ES-I3 (cell line): Measurements from ENCODE around the gene ACSF3.

Source experiments
- H3K36me3 ChIP-seq: 2 replicates; pipeline ENCODE4 v1.6.1; 2013; ENCODE audit warnings: mild to moderate bottlenecking, low read length, control low read depth, moderate library complexity; ENCODE audit not compliant: insufficient read depth
- H3K4me1 ChIP-seq: 2 replicates; pipeline ENCODE4 v1.6.1; 2013; ENCODE audit warnings: mild to moderate bottlenecking, control low read depth, low read length; ENCODE audit not compliant: insufficient read depth
- H3K9ac ChIP-seq: 2 replicates; pipeline ENCODE4 v1.6.1; 2013; ENCODE audit warnings: low read depth, mild to moderate bottlenecking, low read length, moderate library complexity
- H3K9me3 ChIP-seq: 2 replicates; pipeline ENCODE4 v1.6.1; 2013; ENCODE audit warnings: mild to moderate bottlenecking, low read length, moderate library complexity; ENCODE audit not compliant: control insufficient read depth, insufficient read depth

ACSF3 gene

GRCh38 chr16:89052191-89052889 lies 41.3 kb upstream of the ACSF3 start:
- H3K36me3 ChIP-seq, result no peaks in the 10 kb centered on the region
- no peak overlapping the region for H3K9ac ChIP-seq
- no peaks in the 10 kb centered on the region; the same call in 1 of the 2 replicates for H3K4me1 ChIP-seq
- no peaks in the 10 kb centered on the region for H3K9me3 ChIP-seq

DNA sequence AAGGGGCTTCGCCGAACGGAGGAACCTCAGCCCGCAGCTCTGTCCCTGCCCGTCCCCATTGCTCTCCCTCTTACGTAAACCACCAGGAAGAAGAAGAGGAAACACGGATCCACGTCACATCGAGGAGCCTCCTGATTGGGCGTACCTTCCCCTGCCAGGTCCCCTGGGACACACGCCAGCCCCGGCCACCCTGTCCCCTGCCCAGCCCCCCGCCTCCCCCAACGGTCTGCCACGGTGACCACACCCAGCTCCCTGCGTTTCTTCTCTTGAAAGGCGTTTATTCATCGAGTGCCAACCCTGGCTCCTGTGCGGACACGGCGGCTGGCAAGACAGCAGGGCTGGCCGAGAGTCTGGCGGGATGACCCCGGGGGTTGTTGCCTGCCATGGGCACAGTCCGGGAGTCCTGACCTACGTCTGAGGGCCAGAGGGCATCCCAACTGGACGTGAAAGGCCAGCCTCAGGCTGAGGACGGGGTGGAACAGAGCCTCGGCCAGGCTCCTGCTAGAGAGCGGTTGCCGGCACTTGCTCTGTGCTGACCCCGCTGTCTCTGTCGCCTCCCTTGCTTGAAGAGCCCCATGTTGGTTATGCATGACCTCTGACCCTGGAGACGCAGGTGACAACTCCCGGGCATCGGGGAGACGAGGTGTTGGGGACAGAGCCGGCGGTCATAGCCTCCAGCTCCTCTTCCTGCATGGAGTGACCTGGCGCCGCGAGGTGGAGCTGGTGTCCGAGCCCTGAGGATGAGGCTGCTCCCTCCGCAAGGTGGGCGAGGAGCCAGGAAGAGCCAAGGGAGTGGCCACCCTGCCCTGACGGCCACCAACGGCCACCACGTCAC lies 40.5 kb upstream of the ACSF3 start:
- Histone ChIP-seq H3K9ac (no peak overlapping the region), H3K9me3 (no peaks in the 10 kb centered on the region), H3K4me1 (no peaks in the 10 kb centered on the region; the same call in 1 of the 2 replicates), H3K36me3 (no peaks in the 10 kb centered on the region)

DNA sequence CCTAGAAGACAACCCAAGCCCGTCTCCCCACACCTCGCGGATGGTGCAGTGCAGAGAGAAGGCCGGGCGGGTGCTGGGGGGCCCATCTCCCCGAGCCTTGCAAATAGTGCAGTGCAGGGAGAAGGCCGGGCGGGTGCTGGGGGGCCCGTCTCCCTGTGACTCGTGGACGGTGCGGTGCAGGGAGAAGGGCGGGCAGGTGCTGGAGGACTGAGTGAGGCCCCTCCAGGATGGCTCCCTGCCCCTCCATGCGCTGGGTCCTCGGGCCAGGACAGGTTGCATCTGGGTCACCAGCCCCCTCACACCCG lies 40.0 kb upstream of the ACSF3 start:
- H3K36me3 ChIP-seq, result no peaks in the 10 kb centered on the region
- no peak overlapping the region for H3K9ac ChIP-seq
- no peaks in the 10 kb centered on the region for H3K4me1 ChIP-seq
- no peaks in the 10 kb centered on the region for H3K9me3 ChIP-seq

DNA sequence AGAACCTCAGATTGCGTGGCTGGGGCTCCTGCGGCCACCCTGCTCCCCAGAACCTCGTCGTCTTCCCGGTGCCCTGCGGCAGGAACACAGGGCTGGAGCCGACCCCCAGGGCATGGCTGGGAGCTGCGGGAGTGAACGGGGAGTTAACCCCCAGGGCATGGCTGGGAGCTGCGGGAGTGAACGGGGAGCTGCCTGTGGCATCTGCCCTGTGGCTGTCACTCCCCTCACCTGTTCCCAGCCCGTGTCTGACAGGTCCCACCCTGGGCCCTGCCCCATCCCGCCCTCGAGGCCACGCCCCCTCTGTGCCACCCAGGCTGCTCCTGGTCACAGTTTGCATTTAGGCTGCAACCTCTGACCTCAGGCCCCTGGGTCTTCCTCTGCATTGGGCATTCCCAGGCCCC lies 39.4 kb upstream of the ACSF3 start:
- H3K36me3 ChIP-seq, result no peaks in the 10 kb centered on the region
- no peaks in the 10 kb centered on the region for H3K4me1 ChIP-seq
- H3K9ac ChIP-seq, result no peak overlapping the region
- no peaks in the 10 kb centered on the region for H3K9me3 ChIP-seq

DNA sequence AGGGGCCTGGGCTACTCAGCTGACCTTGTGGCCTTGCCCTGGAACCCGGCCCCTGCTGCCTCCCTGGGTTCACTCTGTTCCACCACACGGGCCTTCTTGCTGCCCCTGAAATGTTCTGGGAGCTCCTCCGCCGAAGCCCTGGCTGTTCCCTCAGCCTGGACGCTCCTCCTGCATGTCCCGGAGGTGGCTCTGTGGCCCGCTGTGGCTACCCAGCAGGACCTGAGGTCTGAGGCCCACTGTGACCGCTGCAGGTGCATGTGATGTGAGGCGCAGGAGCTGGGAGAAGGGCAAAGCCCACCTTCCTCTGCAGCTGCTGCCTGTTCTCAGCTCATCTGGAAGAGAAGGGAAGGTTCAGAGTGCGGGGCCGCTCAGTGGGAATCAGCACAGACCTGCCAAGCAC lies 38.9 kb upstream of the ACSF3 start:
- H3K9ac ChIP-seq, result no peak overlapping the region
- H3K36me3 ChIP-seq, result no peaks in the 10 kb centered on the region
- no peaks in the 10 kb centered on the region for H3K4me1 ChIP-seq

GRCh38 chr16:89055313-89055712 lies 38.3 kb upstream of the ACSF3 start:
- Histone ChIP-seq H3K9ac (no peak overlapping the region), H3K36me3 (no peaks in the 10 kb centered on the region), H3K9me3 (no peaks in the 10 kb centered on the region), H3K4me1 (no peaks in the 10 kb centered on the region)

More for the DNA sequence above, 38.9 kb upstream of the ACSF3 start:
- H3K9me3 ChIP-seq, result no peaks in the 10 kb centered on the region

DNA sequence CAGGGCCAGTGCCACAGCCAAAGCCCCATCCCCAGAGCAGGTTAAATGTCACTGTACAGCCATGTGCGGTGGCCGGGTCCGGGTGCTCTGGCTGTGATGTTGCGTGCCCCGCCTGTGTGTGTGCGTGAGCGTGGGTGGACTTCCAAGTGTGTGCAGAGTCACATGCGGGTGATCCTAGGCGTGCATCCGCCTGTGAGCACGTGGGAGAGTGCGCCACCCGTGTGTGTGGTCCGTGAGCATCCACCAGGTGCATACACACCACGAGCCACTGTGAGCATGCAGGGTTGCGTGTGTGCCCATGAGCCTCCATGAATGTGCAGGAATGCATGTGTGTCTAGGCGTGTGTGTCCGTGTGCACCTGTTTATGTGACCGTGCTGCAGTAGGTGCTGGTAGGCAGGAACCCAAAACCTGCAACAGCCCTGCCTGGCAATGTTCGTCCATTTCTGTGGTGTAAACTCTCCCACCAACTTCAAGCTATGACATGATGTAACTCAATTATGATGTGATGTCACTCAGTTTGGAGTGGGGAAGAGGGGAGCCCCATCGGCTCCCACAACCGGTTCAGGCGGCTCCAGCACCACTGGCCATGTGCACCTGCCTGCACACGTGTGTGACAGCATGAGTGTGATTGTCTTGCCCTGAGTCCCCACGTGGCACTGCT lies 37.6 kb upstream of the ACSF3 start:
- no peaks in the 10 kb centered on the region for H3K36me3 ChIP-seq

DNA sequence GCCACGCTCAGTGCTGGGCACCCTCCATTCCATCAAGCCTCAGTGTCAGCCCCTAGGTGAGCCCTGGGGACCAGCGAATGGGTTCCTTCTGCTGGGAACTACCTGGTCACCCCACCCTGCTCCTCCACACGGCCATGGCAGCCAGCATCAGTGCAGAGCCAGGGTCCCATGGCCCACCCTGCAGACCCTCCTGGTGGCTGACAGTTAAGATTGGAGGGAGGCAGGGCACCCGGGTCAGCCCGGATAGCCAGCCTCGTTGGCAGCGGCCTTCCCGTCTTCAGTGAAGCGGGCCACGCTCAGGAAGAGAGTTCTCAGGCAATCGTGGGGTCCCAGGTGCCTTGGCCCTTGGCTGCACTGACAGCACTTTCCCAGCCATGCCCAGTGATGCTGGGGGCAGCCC lies 37.1 kb upstream of the ACSF3 start:
- no peak overlapping the region for H3K9ac ChIP-seq
- no peaks in the 10 kb centered on the region for H3K9me3 ChIP-seq
- no peaks in the 10 kb centered on the region for H3K36me3 ChIP-seq
- H3K4me1 ChIP-seq, result no peaks in the 10 kb centered on the region

More for the DNA sequence above, 37.6 kb upstream of the ACSF3 start:
- H3K4me1 ChIP-seq, result no peaks in the 10 kb centered on the region
- H3K9ac ChIP-seq, result no peak overlapping the region
- H3K9me3 ChIP-seq, result no peaks in the 10 kb centered on the region

DNA sequence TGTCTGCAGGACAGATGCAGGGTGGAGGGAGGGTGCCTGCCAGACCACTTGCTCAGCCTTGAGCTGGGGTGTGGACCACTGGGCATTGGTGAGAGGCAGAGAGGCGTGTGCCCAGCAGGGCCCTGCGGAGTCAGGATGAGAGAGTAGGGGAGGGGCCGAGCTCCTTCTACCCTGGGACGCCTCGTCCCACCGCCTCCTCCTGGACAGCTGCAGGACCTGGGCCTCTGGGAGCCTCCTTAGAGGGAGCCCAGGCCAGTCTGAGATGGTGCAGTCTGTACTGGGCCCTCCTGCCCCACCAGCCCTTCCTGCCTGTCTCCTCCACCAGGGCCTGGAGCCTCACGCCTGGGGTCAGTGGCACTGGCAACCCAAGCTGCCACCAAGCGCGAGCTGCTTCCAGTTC lies 35.9 kb upstream of the ACSF3 start:
- Histone ChIP-seq H3K36me3 (no peaks in the 10 kb centered on the region), H3K9me3 (no peaks in the 10 kb centered on the region), H3K9ac (no peak overlapping the region), H3K4me1 (no peaks in the 10 kb centered on the region)

- Histone ChIP-seq H3K36me3 (no peaks in the 10 kb centered on the region), H3K4me1 (no peaks in the 10 kb centered on the region), H3K9me3 (no peaks in the 10 kb centered on the region), H3K9ac (no peak overlapping the region)
Measured at GRCh38 chr16:89058812-89059211, 34.8 kb upstream of the ACSF3 start.

- Histone ChIP-seq H3K36me3 (no peaks in the 10 kb centered on the region), H3K9me3 (no peaks in the 10 kb centered on the region), H3K9ac (no peak overlapping the region), H3K4me1 (no peaks in the 10 kb centered on the region)
Measured at GRCh38 chr16:89060207-89060794, 33.4 kb upstream of the ACSF3 start.

DNA sequence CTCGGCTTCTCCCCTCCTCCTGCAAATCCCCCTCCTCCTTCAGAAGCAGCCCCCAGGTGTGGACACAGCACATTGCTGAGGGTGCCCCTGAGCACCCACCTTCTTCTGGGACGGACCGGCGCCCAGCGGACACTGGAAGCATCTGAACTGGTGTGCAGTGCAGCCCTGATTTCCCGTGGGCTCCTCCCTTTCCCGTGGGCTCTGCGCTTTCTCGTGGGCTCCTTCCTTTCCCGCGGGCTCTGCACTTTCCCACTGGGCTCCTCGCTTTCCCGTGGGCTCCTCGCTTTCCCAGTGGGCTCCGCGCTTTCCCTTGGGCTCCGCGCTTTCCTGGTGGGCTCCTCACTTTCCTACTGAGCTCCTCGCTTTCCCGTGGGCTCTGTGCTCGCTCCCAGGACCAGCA lies 32.6 kb upstream of the ACSF3 start:
- Histone ChIP-seq H3K36me3 (no peaks in the 10 kb centered on the region), H3K9ac (no peak overlapping the region), H3K9me3 (no peaks in the 10 kb centered on the region), H3K4me1 (no peaks in the 10 kb centered on the region)

DNA sequence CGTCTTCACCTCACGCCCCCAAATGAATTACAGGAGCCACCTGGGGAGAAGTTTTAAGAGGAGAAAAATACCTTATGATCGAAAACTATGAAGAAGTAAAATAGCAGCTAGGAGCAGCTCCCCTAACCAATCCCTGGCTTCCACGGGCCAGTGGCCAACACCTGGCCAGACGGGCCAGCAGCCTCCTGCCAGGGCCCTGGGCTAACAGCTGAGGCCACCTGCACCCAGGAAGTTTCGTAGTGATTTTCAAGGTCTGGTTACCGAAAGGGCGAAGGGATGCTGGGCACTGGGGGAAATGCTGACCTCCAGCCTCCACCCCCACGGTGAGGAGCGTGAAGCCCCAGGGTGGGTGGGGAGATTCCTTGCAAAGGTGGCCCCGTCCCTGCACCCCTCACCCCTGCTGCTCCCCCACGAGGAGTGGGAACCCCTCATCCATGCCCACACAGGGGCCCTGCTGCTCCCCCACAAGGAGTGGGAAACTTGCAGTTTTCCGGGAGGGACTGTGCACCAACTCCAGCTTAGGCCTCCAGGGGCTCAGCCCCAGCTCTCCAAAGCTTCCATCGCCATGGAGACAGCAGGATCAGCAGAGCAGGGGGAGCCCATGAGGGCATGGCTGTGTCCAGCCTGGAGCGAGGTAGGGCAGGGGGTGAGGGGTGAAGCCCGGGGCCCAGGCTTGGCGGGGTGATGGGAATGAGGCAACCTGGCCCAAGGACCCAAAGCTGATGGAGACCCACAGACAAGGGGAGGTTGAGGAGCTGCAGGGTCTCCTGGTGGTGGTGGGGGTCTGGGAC lies 31.9 kb upstream of the ACSF3 start:
- no peak overlapping the region for H3K9ac ChIP-seq
- no peaks in the 10 kb centered on the region for H3K36me3 ChIP-seq
- no peaks in the 10 kb centered on the region for H3K9me3 ChIP-seq
- H3K4me1 ChIP-seq, result no peaks in the 10 kb centered on the region
